ENCODE results near the gene COL5A1.

COL5A1 gene

DNA sequence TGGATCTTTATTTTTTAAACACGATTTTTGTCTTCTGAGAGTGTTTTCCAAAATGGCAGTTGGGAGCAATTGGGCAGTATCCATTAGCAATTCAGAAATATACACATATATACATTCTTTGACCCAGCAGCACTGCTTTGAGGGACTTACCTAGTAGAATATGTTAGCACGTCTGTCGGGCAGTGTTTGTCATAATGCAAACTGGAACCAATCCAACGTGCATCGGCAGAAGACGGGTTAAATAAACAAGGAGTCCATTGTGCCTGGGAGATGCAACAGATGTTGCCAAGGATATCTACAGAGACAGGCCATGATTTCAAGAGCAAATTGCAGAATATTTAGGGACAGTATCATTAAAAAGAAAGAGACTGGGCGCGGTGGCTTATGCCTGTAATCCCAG lies 107.0 kb downstream of the COL5A1 start:
- DNase-seq, result no peak

DNA sequence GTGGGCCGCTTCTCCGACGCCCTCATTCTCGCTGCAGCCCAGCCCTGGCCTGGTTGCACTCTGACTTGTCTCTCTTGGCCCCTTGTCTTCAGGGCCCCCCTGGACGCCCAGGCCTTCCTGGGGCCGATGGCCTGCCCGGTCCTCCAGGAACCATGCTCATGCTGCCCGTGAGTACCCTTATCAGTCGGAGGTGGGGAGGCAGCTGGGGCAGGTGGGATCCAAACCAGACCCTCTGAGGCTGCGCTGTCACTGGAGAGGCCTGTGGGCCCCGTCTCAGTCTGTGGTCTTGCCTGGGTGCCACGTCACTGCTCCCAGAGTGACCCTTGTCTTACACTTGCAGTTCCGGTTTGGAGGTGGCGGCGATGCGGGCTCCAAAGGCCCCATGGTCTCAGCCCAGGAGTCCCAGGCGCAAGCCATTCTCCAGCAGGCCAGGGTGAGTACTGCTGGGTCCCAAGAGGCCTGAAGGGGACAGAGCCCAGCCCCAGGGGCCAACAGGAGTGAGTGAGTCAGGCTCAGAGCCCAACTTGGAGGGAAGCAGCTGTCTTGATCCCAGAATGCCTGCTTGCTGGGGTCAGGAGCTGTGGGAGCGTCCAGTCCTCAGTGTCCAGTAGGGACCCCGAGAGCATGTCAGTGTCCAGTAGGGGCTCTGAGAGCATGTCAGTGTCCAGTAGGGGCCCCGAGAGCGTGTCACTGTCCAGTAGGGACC lies 109.0 kb downstream of the COL5A1 start:
- DNase-seq, result no peak

DNA sequence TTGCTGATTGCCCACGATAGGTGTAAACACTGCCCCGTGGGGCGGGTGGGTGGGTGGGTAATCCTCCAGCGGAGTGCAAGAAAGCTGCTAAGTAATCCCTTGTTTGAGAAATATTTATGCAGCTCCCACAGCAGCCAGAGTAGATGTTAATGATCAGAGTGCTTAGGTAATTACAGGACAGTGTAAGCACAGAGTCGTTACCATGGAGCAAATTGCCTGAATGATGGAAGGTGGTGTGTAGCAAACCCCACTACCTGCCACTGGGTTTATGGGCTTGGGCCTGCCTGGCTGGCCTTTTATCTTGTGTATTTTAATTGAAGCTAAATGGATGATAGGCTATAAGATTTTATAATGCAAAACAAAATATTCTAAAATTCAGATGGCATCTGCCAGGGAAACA lies 110.0 kb downstream of the COL5A1 start:
- no peak for DNase-seq

DNA sequence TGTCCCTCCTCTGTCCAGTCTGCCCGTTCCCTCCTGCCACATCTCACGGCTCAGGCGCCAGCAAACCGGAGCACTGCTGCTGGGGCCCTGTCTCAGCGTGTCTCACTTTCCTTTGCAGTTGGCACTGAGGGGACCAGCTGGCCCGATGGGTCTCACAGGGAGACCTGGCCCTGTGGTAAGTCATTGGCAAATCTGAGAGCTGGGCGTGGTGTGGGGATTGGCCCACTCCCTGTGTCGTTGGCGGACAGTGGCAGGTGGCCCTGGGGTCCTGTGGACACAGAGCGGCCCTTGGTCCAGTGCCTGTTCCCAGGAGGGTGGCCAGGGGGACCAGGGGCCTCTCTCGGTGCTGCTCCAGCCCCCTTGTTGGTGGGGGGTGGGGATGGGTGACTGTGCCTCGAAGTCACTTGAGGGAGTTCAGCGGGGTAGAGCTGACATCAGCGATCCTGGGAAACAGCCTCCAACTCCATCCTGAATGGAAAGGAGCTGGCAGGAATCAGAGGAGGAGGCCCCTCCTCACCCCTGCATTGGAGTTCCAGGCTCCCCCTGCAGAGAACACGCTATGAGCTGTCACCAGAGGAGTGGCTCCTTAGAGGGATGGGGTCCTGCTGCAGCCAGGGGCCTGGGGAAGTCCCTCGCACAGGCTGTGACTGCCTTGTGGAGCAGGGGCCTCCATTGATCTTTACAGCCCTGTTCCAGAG lies 111.0 kb downstream of the COL5A1 start:
- no peak for DNase-seq

DNA sequence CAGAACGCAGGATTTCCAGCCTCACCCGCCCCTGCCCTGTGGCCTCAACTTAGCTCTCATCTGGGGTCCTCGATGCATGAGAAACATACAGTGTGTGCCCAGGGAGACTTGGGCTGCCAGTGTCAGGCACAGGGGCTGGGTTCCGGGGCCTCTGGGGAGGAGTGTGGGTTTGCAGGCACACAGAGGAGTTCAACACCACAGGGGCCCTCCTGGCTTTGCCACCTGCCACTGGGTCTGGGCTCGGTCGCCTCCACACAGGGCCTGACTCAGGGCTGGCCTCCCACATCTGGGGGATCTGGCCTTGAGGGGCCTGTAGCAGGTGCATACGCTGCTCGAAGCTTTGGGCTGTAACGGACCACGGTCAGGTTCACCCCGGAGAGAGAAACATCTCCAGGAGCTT lies 111.6 kb downstream of the COL5A1 start:
- DNase-seq, result no peak

DNA sequence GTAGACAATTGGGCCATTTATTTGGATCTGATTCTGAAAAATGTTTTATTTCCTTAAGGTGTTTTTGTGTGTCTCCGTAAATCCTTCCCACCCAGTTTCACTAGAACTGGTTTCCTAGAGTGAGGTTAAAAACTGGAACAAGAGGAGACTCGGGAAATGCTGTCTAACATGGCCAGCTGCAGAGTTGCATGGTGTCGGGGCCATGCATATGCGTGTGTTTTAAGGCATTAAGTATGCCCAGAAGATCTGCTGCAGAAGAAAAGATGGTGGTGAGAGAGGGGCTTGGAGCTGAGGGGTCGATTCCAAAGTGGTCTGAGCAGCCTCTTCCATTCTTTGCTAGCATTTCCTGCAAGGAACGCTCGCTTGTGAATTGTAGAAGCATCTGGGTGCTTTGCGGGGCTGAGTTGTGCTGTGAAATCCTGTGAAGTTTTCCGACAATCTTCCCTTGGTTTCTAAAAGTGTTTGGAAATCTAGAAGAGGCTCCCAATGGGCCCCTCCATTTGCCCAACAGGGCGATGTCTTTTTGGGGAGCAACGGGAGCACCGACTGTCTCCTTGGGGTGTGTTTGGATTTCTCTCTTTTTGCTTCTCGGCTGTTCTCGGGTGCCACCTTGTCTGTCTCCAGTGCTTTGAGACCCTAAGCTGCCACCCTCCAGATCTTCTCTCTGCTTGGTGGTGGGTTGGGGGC lies 113.8 kb downstream of the COL5A1 start:
- no peak for DNase-seq

DNA sequence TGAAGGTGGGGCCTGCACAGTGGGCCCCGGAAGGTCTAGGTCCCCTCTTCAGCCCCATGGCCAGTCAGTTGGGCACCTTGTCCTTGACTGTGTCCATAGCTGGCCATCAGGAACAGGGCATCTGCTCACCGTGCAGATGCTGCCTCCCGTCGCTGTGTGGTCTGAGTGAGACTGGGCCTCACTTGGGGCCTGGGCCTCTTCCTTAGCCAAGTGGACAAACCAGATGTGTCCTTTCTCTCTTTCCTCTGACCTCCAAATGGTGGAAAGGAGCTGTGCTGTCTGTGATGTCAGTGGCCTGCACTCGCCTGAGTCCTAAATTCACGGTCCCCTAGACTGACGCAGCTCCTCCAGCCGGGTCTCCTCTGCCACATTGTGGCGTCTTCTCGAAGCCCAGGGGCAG lies 114.5 kb downstream of the COL5A1 start:
- no peak for DNase-seq

DNA sequence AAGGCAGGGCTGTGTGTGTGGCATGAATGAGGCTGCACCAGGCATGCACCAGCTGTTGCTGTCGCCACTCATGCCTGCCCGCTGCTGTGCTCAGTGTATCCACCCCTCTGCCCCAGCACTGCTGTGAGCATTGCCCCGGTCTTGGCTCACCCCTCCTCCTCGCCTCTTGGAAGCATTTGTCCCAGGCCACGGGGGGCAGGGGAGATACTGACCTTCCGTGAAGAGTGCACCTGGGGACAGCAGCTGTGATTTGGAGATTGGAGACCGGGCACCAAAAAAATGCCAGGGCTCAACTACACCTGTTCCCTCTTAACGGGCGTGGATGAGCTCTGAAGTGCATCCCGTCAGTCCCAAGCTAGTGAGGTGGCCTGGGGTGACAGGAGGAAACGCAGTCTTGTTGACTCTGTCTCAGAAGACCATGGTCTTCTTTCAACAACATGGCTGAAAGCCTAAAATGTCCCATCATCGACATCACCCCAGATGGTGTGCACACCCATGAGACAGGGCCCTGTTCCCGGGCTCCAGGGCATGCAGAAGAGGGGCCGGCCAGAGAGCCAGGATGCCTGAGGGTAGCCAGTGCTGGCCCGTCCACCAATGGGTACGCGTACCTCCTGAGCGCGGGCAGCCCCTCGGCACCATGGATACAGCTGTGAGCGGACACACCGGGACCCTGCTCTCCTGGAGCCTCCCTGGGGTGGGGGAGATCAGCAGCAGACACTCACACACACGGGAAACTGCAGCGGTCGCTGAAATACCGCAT lies 115.8 kb downstream of the COL5A1 start:
- no peak for DNase-seq

DNA sequence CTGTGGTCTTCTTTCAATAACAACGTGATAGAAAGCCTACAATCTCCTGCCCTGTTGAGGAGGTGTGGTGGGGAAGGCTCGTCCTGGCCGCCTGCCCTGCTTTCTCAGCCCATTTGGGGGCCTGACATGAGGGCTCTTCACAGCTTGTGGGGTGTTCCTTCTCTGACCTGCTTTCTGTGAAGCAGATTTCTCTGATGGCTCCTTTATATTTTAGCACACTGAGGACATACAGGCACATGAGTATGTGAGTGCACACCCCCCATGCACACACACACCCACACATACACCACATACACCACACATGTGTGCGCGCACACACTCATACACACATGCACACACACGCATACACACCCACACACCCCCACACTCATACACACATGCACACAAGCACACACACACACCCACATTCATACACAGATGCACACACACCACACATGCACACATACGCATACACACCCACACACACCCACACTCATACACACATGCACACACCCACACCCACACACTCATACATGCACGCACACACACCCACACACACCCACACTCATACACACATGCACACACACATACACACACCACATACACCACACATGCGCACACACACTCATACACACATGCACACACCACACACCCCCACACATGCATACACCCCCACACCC lies 117.5 kb downstream of the COL5A1 start:
- DNase-seq, result no peak

DNA sequence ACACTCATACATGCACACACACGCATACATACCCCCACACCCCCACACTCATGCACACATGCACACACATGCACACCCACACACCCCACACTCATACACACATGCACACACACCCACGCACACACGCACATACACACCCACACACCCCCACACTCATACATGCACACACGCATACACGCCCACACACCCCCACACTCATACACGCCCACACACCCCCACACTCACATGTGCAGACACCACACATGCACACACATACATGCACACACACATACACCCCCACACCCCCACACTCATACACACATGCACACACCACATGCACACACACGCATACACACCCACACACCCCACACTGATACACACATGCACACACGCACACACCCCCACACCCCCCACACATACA lies 118.3 kb downstream of the COL5A1 start:
- DNase-seq, result no peak

DNA sequence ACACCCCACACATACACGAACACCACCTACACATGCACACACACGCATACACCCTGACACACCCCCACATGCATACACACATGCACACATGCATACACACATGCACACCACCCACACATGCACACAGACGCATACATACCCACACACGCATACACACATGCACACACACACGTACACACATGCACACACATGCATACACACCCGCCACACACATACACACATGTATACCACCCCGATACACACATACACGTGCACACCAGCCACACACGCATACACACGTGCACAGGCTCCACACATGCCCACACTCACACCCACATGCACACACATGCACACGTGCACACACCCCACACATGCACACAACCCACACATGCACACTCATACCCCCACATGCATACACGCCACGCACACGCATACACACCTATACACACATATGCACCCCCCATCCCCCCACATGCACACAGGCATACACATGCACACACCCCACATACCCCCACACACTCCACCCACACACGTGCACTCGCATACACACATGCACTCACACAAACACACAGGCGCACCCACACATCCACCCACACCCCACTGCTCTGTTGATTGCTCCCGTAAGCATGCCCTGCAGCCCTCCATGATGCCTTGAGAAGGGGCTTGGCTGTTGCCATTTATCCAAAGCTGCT lies 119.3 kb downstream of the COL5A1 start:
- DNase-seq, result no peak

DNA sequence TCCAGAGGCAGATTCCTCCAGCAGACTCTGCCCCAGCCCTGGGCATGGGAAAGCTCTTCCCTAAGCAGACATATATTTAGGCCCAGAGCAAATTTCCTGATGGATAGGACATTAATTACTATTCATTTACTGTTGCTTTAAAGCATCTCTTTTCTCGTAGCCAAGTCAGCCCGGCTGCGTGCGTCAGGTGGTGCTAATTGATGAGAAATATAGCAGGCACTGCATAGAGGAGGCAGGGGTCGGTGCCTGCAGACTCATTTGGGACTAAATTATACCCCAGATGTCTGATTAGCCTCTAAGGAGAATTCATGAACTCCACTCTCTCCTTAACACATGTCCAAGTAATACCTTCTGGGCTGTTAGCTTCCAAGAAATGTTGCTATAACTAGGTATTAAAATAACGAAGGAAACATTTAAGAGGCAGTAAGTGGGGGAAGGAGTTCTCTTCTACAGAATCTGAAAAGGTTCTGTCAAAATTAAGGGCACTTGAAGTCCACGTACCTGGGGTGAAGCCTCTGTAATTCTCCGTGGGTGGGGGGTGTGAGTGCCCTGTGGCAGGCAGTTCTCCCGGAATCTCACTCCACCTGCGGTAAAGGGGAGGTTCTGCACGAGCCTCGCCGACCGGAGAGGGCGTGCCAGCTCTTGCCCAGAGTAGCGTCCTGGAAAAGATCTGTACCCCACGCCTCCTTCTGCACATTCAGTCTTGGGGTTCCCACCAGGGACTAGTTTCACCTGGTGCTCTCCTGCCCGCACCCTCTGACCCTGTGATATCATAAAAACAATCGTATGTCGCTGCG lies 123.1 kb downstream of the COL5A1 start:
- no peak for DNase-seq

DNA sequence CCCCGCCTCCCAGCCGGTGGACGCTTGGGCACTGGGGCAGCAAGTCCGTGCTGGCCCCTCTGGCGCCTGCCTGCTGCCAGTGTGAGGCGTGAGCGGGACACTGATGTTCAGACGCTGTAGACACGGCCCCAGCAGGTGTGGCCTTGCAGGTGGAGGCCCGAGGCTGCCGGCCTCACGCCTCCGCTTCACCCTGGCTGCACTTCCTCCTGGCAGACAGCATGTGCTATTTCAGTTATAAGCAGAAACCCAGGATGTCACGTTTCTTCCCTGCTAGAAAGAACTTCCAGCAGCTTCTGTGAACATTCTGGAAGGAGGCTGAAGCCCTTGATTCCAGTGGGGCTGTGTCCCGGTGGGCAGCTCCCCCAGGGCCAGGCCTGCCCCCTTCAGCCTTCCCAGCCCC lies 124.2 kb downstream of the COL5A1 start:
- no peak for DNase-seq

DNA sequence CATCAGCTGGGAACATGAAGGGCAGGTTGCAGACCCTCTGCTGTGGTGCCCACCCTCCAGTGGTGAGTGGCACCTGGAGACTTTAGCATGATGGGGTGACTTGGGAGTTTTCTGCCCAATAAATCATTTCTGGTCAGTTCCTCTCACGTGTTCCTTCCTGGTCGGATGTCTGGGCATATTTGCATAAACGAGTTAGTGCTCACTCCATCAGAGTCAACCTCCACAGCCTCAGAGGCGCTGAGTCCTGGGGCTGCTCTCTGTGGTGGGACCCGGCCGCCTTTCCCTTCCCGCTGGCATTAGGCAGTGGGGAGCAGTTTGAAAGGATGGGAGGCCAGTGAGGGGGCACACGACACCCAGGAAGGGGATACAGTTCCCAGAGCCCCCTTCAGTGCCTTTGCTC lies 125.0 kb downstream of the COL5A1 start:
- no peak for DNase-seq

DNA sequence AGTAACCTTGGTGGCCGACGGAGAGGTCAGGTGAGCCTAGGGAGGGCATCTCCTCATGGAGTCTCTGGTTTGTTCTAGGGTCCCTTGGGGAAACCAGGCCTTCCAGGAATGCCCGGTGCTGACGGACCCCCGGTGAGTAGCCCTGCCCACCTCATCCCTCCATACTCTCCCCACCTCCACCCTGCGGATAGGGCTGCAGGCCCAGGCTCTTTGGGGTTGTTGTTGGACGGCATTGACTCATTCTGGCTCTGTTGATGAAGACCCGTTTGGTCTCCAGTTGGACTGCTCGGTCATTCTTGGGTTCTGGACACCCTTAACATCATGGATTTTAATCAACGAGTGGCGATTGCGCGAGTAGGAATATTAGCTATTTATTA lies 126.7 kb downstream of the COL5A1 start:
- DNase-seq, result no peak

DNA sequence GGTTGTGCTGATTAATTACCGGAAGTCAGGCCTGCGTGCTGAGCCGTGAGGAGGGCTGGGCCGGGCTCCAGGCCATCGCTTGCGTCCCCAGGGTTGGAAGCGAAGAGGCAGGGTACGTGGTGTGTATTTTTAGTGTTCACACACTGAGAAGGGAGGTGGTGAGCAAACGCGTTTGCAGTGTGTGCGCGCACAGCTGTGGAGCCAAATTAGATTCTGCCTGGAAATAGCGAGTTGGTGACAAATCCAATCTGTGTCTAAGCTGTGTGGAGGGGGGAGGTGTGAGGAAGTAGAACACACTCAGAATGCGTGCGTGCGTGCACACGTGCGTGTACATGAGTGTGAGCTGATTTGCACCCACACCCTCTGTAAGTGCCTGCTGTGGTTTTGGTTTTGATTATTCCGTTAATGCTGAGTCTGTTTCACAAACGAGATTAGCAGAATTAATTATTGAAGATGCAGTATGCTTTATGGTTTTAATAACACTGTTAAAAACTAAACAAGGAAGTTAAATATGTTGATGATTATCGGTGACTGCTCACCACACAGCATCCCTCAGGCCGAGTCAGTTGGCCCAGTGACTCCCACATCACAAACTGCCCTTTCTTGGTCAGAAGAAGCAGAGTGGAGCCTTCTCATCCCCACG lies 127.2 kb downstream of the COL5A1 start:
- DNase-seq, result no peak

DNA sequence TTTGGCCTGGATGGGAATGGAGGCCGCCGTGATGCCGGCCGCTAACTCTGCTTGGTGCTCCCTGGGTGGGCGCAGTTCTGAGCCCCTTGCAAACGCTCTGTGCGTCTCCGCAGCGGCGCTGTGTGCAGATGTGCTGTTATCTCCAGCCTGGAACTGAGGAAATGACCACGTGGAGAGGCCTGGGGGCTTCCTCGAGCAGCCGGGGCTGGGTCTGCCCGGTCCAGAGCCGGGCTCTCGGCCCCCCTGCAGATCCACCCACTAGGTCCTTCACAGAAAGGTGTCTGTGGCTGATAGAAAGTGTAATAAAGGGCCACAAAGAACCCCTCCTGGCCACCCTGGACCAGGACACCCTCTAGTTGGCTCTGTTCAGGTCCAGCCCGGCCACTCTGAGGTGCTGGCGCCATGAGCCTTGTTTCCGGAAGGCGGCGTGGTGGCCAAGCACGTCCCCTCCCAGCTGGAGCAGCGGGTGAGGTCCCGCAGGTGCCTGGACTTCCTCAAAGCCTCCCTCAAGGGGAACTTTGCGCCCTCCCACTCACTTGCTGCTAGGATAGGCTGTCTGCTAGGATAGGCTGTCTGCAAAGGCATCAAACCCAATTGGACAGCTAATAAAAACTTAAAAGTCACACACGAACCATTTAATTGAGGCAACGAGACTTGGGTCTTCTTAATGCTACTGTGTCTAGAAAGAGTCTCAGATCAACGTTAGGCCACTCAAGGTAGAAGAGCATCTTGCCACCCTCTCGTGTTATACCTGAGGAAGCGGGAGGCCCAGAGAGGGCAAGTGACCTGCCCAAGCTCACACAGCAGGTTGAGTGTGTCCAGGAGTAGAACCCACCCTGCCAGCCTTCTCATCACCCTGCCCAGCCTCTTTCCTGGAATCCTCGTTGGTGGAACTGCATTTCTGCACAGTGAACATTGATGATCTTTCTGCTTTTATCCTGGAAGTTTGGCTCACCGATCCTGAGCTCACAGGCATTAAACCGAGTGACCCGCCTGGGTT lies 129.7 kb downstream of the COL5A1 start:
- no peak for DNase-seq

DNA sequence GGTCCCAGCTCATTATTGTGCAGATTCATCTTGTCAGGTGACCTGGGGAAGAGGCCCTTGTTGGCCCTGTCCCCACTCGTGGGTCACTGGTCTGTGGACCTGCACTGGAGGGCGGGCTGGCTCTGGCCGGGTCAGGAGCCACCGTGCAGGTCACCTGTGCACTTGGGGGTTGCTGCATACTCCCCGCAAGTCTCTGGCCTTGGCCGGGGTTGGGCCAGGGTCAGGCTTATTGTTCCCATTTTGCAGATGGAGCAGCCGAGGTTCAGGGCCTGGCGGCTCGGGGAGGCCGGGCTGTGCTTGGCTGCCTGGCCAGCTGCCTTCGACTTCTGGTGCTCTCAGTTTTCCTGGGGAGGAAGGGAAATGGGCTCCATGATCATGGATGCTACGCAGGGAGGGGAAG lies 130.7 kb downstream of the COL5A1 start:
- no peak for DNase-seq

DNA sequence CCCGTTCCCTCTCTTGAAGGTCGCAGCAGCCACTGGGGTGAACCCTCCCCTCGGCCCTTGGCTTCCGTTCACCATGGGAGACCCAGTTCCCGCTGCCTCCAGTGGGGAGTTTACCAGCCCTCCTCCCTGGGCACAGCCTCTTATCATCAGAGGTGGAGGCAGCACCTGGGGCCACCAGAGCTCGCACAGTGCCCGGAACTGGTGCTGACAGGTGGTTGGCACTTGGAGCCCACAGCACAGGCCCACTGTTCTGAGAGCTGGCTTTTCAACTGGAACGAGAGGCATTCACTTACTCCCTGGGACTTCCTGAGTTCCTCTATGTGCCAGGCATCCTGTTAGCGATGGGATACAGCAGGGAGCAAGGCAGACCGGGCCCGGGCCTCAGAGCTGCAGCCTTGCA lies 132.2 kb downstream of the COL5A1 start:
- no peak for DNase-seq

DNA sequence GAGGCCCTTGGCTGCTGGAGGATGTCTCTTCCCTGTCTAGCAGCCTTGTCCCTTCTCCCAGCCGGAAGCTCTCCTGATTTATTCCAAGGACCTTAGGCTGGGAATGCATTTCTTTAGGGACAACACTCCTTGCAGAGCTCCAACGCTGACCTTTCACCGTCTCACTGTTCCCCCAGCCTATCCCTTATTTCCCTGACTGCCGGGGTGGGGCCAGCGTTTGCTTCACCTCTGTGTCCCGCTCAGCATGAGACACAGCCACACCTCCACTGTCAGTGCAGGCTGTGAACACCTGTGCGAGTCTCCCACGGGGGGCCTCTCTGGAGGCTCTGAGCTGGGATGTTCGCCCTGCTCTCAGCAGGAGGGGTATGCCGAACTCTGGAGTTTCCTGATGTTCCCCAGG lies 132.8 kb downstream of the COL5A1 start:
- DNase-seq, result no peak
